MM.1S (cell line): ENCODE data around the gene EEF1B2.

Source experiments
- DNase-seq: peaks from one replicate; pipeline ENCODE4 v3.0.0-alpha.2; 2015
- H2AFZ ChIP-seq: fragments of 300-600 bp; sonication (generic); 2 replicates; pipeline ENCODE4 v1.6.0; 2016; ENCODE audit warnings: antibody characterized with exemption, low read length
- H3F3A ChIP-seq: fragments of 300-600 bp; sonication (generic); 2 replicates; pipeline ENCODE4 v1.6.1; 2016; ENCODE audit warnings: mild to moderate bottlenecking, antibody characterized with exemption, low read length, moderate library complexity, mixed read lengths; ENCODE audit not compliant: insufficient read depth
- H3K27ac ChIP-seq: fragments of 300-600 bp; sonication (generic); 2 replicates; pipeline ENCODE4 v1.5.1; 2016; ENCODE audit warnings: mild to moderate bottlenecking, low read length
- H3K27me3 ChIP-seq: fragments of 300-600 bp; sonication (generic); replicated peaks from 2 replicates; pipeline ENCODE4 v1.6.0; 2016; ENCODE audit warnings: low read length; ENCODE audit not compliant: insufficient read depth
- H3K36me3 ChIP-seq: fragments of 300-600 bp; sonication (generic); replicated peaks from 2 replicates; pipeline ENCODE4 v1.6.1; 2016; ENCODE audit warnings: mild to moderate bottlenecking, low read length, mixed read lengths; ENCODE audit not compliant: insufficient read depth
- H3K4me1 ChIP-seq: fragments of 300-600 bp; sonication (generic); 2 replicates; pipeline ENCODE4 v1.6.1; 2016; ENCODE audit warnings: low read length, mixed read lengths
- H3K4me2 ChIP-seq: fragments of 300-600 bp; sonication (generic); 2 replicates; pipeline ENCODE4 v1.6.0; 2016; ENCODE audit warnings: low read depth, low read length
- H3K4me3 ChIP-seq: fragments of 300-600 bp; sonication (generic); 2 replicates; pipeline ENCODE4 v1.5.1; 2016; ENCODE audit warnings: low read length, mixed read lengths
- H3K79me2 ChIP-seq: fragments of 300-600 bp; sonication (generic); 2 replicates; pipeline ENCODE4 v1.6.1; 2016; ENCODE audit warnings: mixed run types, low read length, mixed read lengths
- H3K9ac ChIP-seq: fragments of 300-600 bp; sonication (generic); 2 replicates; pipeline ENCODE4 v1.6.1; 2016; ENCODE audit warnings: low read length, mixed read lengths
- H3K9me2 ChIP-seq: fragments of 300-600 bp; sonication (generic); replicated peaks from 2 replicates; pipeline ENCODE4 v1.6.1; 2016; ENCODE audit warnings: mild to moderate bottlenecking, low read length, mixed read lengths; ENCODE audit not compliant: insufficient read depth
- H3K9me3 ChIP-seq: fragments of 300-600 bp; sonication (generic); replicated peaks from 2 replicates; pipeline ENCODE4 v1.6.1; 2016; ENCODE audit warnings: mild to moderate bottlenecking, low read length, mixed read lengths; ENCODE audit not compliant: insufficient read depth
- H4K20me1 ChIP-seq: fragments of 300-600 bp; sonication (generic); 2 replicates; pipeline ENCODE4 v1.6.1; 2016; ENCODE audit warnings: mild to moderate bottlenecking, low read length, moderate library complexity, mixed read lengths; ENCODE audit not compliant: insufficient read depth
- EZH2 ChIP-seq: fragments of 300-600 bp; sonication (generic); optimal IDR thresholded peaks from 2 replicates; pipeline ENCODE3; 2017; ENCODE audit warnings: low read depth, mild to moderate bottlenecking, antibody characterized with exemption, low read length, mixed read lengths
- EZH2phosphoT487 ChIP-seq: fragments of 300-600 bp; sonication (generic); IDR thresholded peaks from 2 replicates; pipeline ENCODE4 v1.6.1; 2018; ENCODE audit warnings: antibody characterized with exemption, low read length
- TF ChIP-seq, protein P1 (sequence below): fragments of 300-600 bp; sonication (generic); IDR thresholded peaks from 2 replicates; pipeline ENCODE4 v1.5.1; 2016; ENCODE audit warnings: antibody characterized with exemption, low read length, mixed read lengths

Gene EEF1B2

DNA sequence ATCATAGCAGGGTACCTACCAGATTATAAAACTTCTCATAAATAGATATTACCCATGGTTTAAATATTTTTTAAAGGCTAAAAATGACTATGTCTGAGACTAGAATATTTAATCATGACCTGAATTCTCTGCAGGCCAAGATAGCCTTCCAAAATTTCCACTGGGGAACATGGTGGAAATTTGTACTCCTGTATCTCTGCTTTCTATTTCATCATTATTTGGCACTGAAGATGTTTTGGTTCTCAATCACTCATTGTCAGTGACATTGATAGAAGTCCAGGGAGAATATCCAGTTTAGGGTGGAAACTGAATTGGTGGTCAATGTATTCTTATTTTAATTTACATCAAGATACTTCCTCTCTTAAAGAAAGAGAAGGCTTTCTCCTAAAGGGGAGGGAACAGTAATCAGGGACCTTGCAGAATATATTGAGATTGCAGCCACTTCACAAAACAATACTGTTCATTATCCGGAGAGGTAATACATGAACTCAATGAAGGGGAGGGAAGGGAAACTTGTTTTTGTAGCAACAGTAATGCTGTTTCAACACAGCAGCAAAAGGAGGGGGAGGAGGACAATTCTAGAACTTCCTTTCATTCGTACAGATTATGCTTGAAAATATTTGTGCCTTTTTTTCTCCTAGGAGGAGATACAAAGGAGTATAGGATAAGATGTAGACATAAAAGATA lies 34.1 kb downstream of the EEF1B2 start:
- Histone ChIP-seq H3K4me2 (no peak overlapping the region), H3K27ac (no peak overlapping the region)
- no peak for DNase-seq

DNA sequence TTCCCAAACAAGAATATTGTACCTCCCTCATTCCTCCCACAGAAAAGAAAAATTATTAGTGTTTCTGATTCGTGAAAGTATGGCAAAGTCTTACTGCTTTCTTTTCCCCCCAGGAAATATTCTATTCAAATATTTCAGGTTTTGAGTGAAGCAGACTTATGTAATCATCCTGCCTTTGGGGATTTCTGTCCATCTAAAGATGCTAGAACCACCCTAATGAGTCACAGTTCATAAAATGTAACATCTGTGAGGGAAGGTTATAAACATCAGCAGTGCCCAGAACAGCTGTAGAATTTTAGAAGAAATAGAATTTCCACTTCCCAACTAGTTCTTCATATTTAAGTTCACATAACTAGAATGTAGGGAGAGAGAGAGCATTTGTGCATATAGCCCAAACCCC lies 39.0 kb downstream of the EEF1B2 start:
- Histone ChIP-seq H3K4me1 (no peaks in the 10 kb centered on the region), H4K20me1 (no peaks in the 10 kb centered on the region), H3K27ac (no peak overlapping the region), H3K9me2 (no peaks in the 10 kb centered on the region), H3K36me3 (no peaks in the 10 kb centered on the region), H3F3A (no peaks in the 10 kb centered on the region), H2AFZ (no peak overlapping the region), H3K79me2 (no peaks in the 10 kb centered on the region), H3K4me2 (no peak overlapping the region), H3K9ac (no peak overlapping the region), H3K27me3 (no peaks in the 10 kb centered on the region), H3K4me3 (no peak overlapping the region), H3K9me3 (no peaks in the 10 kb centered on the region)
- no peak for DNase-seq
- TF ChIP-seq EZH2: no peak
- TF ChIP-seq EZH2phosphoT487: no peak
- TF ChIP-seq, protein P1, sequence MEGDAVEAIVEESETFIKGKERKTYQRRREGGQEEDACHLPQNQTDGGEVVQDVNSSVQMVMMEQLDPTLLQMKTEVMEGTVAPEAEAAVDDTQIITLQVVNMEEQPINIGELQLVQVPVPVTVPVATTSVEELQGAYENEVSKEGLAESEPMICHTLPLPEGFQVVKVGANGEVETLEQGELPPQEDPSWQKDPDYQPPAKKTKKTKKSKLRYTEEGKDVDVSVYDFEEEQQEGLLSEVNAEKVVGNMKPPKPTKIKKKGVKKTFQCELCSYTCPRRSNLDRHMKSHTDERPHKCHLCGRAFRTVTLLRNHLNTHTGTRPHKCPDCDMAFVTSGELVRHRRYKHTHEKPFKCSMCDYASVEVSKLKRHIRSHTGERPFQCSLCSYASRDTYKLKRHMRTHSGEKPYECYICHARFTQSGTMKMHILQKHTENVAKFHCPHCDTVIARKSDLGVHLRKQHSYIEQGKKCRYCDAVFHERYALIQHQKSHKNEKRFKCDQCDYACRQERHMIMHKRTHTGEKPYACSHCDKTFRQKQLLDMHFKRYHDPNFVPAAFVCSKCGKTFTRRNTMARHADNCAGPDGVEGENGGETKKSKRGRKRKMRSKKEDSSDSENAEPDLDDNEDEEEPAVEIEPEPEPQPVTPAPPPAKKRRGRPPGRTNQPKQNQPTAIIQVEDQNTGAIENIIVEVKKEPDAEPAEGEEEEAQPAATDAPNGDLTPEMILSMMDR: no peak

More for the DNA sequence above, 34.1 kb downstream of the EEF1B2 start:
- Histone ChIP-seq H3K27me3 (no peaks in the 10 kb centered on the region), H3K4me1 (no peaks in the 10 kb centered on the region), H4K20me1 (no peaks in the 10 kb centered on the region), H3K36me3 (no peaks in the 10 kb centered on the region), H3K9me2 (no peaks in the 10 kb centered on the region), H3K9ac (no peak overlapping the region), H2AFZ (no peak overlapping the region), H3F3A (no peaks in the 10 kb centered on the region), H3K9me3 (no peaks in the 10 kb centered on the region), H3K79me2 (no peaks in the 10 kb centered on the region), H3K4me3 (no peak overlapping the region)
- TF ChIP-seq, protein P1: no peak
- TF ChIP-seq EZH2 (no peak), EZH2phosphoT487 (no peak)

DNA sequence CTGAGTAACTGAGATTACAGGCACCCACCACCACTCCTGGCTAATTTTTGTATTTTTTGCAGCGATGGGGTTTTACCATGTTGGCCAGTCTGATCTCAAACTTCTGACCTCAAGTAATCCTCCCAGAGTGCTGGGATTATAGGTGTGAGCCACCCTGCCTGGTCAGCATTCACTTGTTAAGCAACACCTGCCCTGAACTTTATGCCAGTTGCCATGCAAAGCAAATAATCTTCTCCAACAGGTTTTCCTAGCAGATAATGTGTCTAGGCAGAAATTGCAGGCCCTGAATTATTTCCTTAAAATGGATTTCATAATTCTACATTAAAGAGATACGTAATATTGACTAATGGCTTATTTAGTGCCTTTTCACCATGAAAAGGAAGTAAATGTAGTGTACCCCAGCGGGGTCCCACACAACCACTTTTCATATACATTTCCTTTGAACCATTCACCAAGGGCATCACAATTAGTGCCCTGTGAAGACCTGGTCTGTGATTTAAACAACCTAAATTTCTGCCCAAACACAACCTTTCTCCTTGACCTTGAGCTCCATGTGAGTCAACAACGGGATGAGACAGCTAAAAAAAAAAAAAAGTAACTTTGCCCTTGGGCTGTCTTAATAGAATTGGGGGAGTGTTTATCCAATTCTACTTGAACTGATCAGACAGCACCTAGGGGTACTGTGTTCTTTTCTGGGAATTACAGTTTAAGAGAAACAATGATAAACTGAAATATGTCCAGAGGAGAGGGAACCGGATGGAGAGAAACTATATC lies 41.6 kb downstream of the EEF1B2 start:
- Histone ChIP-seq H2AFZ (no peak overlapping the region), H3K9ac (no peak overlapping the region), H3K27ac (no peak overlapping the region), H3K9me3 (no peaks in the 10 kb centered on the region), H3K4me3 (no peak overlapping the region), H4K20me1 (no peaks in the 10 kb centered on the region), H3K27me3 (no peaks in the 10 kb centered on the region), H3K4me1 (no peaks in the 10 kb centered on the region), H3K9me2 (no peaks in the 10 kb centered on the region), H3K36me3 (no peaks in the 10 kb centered on the region), H3F3A (no peaks in the 10 kb centered on the region), H3K79me2 (no peaks in the 10 kb centered on the region), H3K4me2 (no peak overlapping the region)
- no peak for DNase-seq
- TF ChIP-seq, protein P1: no peak
- TF ChIP-seq EZH2phosphoT487: no peak
- no peak for TF ChIP-seq EZH2
